ENCODE data around the gene SYNE2. TPM values are rescaled to one million over a fixed set of nuclear protein-coding genes. Genes with fewer than 3 reads are reported as not detected.

The SYNE2 gene
- total and polyA plus RNA-seq, 4 donors, result 26.9 to 208 (median 67.9) TPM

DNA sequence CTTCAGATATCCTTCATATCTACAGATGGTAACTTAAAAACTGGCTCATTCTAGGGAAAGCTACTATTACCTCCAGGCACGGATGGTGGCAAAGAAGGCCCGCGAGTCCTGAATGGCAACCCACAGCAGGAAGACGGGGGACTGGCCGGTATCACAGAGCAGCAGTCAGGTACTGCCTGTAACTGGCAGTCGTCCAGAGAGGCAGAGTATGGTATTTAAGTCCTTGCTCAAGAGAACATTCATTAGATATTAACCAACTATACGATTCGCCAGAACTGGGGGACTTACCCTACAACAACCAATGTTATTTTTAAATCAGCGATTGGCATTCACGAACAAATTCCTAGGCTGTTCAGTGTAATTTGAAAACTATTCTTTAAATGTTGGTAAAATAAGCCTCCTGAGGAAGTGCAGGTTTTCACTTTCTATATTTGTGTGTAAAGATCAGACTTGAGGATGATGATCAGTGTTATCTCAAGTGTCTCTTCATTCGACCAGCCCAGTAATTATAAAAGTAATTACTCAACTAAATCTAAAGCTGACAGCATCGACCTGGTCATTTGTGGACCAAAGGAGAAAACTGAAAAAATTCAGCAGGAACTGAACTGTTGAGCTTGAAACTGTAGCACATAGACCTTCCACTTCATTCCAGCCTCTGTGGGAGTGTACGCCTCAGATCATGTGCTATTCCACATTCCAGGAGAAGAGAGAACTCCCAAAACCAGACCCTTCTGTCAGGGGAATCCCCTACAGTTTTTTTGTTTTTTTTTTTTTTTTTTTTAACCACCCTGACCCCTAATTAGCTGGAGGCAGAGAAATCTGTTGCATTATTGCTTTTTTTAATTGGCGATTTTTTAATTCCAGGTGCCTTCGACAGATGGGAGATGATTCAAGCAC lies 365.8 kb downstream of the SYNE2 start:
- WGBS, 2 donors, result 69 to 88% methylated on average over 15 of the region's 15 CpGs
- Histone ChIP-seq H3K4me3 (no peak overlapping the region), H3K9me3 (ENCODE audit: control insufficient read depth in 4 of 4, insufficient read depth in 3 of 4, low read length in 3 of 4) (no peaks in the 10 kb centered on the region), H3K36me3 (ENCODE audit: control insufficient read depth in 4 of 4, insufficient read depth in 4 of 4, low read length in 4 of 4) (peaks cover 13 to 75% (median 43%) of the 10 kb centered on the region in 4 donors), H3K27ac (ENCODE audit: low read depth in 1 of 2, low read length in 1 of 2) (peak overlapping the region; percentile 66 to 89), H3K27me3 (ENCODE audit: control insufficient read depth in 3 of 3, insufficient read depth in 3 of 3, low read length in 2 of 3) (no peaks in the 10 kb centered on the region), H3K9ac (ENCODE audit: insufficient read depth in 1 of 2, low read length in 2 of 2) (no peak overlapping the region), H3K4me1 (ENCODE audit: control insufficient read depth in 5 of 5, insufficient read depth in 5 of 5, low read length in 5 of 5) (peaks cover 3 to 18% (median 11%) of the 10 kb centered on the region in 5 donors)
- DNase-seq (peak in 2 of 3 donors; percentile 29 to 71), ATAC-seq (ENCODE audit: insufficient read depth, low FRiP score) (no peak)
- TF ChIP-seq CTCF (IDR thresholded peaks at IDR 0.05; ENCODE audit: control extremely low read depth, extremely low read depth), result no peak

DNA sequence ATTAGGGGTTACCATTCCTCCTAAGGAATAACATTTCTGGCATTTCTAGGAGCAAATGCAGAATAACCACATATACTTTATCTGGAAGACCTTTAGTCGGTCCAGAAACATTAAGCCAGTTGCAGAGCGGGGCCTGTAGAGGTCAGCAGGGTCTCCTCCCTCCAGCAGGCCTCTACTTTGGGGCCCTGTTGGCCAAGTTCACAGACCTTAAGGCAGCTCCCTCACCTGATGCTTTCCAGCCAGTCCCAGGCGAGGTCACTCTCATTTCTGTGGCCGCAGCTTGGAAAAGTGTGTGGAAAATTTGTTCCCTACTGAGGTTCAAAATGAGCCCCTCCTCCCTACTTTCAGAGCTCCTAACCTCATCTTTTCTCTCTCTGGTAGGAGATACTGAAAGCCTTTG lies 367.3 kb downstream of the SYNE2 start:
- WGBS, 2 donors, result 83 to 87% methylated on average over 4 of the region's 4 CpGs
- Histone ChIP-seq H3K9ac (ENCODE audit: insufficient read depth in 1 of 2, low read length in 2 of 2) (no peak overlapping the region), H3K4me3 (no peak overlapping the region), H3K36me3 (ENCODE audit: control insufficient read depth in 4 of 4, insufficient read depth in 4 of 4, low read length in 4 of 4) (peaks cover 24 to 70% (median 44%) of the 10 kb centered on the region in 4 donors), H3K4me1 (ENCODE audit: control insufficient read depth in 5 of 5, insufficient read depth in 5 of 5, low read length in 5 of 5) (peaks cover 0 to 12% (median 8%) of the 10 kb centered on the region in 5 donors), H3K9me3 (ENCODE audit: control insufficient read depth in 4 of 4, insufficient read depth in 3 of 4, low read length in 3 of 4) (no peaks in the 10 kb centered on the region), H3K27ac (ENCODE audit: low read depth in 1 of 2, low read length in 1 of 2) (peak overlapping the region in 1 of 2 donors; percentile 89), H3K27me3 (ENCODE audit: control insufficient read depth in 3 of 3, insufficient read depth in 3 of 3, low read length in 2 of 3) (no peaks in the 10 kb centered on the region)
- no peak for ATAC-seq (ENCODE audit: insufficient read depth, low FRiP score)
- no peak for TF ChIP-seq CTCF (IDR thresholded peaks at IDR 0.05; ENCODE audit: control extremely low read depth, extremely low read depth)
- DNase-seq, result no peak

GRCh38 chr14:64220466-64220865 lies 367.7 kb downstream of the SYNE2 start:
- H3K36me3 ChIP-seq (ENCODE audit: control insufficient read depth in 4 of 4, insufficient read depth in 4 of 4, low read length in 4 of 4), result peaks cover 27 to 67% (median 42%) of the 10 kb centered on the region in 4 donors
- no peak for DNase-seq
- H3K9me3 ChIP-seq (ENCODE audit: control insufficient read depth in 4 of 4, insufficient read depth in 3 of 4, low read length in 3 of 4), result no peaks in the 10 kb centered on the region
- H3K4me1 ChIP-seq (ENCODE audit: control insufficient read depth in 5 of 5, insufficient read depth in 5 of 5, low read length in 5 of 5), result peaks cover 0 to 12% (median 8%) of the 10 kb centered on the region in 5 donors
- no peak for ATAC-seq (ENCODE audit: insufficient read depth, low FRiP score)
- H3K9ac ChIP-seq (ENCODE audit: insufficient read depth in 1 of 2, low read length in 2 of 2), result no peak overlapping the region
- no peak overlapping the region for H3K4me3 ChIP-seq
- no peak for TF ChIP-seq CTCF (IDR thresholded peaks at IDR 0.05; ENCODE audit: control extremely low read depth, extremely low read depth)
- H3K27ac ChIP-seq (ENCODE audit: low read depth in 1 of 2, low read length in 1 of 2), result peak overlapping the region in 1 of 2 donors; percentile 89
- no peaks in the 10 kb centered on the region for H3K27me3 ChIP-seq (ENCODE audit: control insufficient read depth in 3 of 3, insufficient read depth in 3 of 3, low read length in 2 of 3)
- WGBS, 2 donors, result 35 to 68% methylated on average over 14 of the region's 14 CpGs

All from lung (tissue), 12 donors.